Activated B cell treated with CpG ODN at 0.5 μM for 24 hours (primary cell): ENCODE measurements around the gene ZNF273. TPM values are rescaled to one million over a fixed set of nuclear protein-coding genes. Genes with fewer than 3 reads are reported as not detected.
A peak's percentile ranks its signal among the peaks of the same experiment; 100 is the strongest.

Experiments
- ATAC-seq: fragments of 200-7000 bp; cut with Tn5 transposase; one replicate; pipeline ENCODE4 v1.10.0; 2021; ENCODE audit warnings: low read depth, mild to moderate bottlenecking, moderate library complexity
- CTCF ChIA-PET: fragments of 350-600 bp; sonication (Branson Sonifier 250); formaldehyde crosslinking; loops from one replicate; lab custom pipeline; 2021; ENCODE audit warnings: antibody characterized with exemption; lab: Charles Lee
- POLR2A ChIA-PET: fragments of 350-600 bp; sonication (Branson Sonifier 250); formaldehyde crosslinking; loops from one replicate; lab custom pipeline; 2021; ENCODE audit warnings: antibody characterized with exemption; lab: Charles Lee
- DNase-seq: peaks from one replicate; pipeline ENCODE4 v3.0.0; 2022
- H3K27ac Mint-ChIP-seq: one replicate; pipeline ENCODE4 v1.8.0; 2020; ENCODE audit warnings: mixed read lengths
- H3K27me3 Mint-ChIP-seq: one replicate; pipeline ENCODE4 v1.8.0; 2021; ENCODE audit warnings: mixed read lengths
- H3K36me3 Mint-ChIP-seq: one replicate; pipeline ENCODE4 v1.8.0; 2021; ENCODE audit warnings: low read depth, mixed read lengths
- H3K4me1 Mint-ChIP-seq: one replicate; pipeline ENCODE4 v1.8.0; 2021; ENCODE audit warnings: mixed read lengths
- H3K4me3 Mint-ChIP-seq: one replicate; pipeline ENCODE4 v1.8.0; 2020; ENCODE audit warnings: mild to moderate bottlenecking, mixed read lengths
- H3K9me3 Mint-ChIP-seq: one replicate; pipeline ENCODE4 v1.8.0; 2020; ENCODE audit warnings: mixed read lengths
- intact Hi-C: fragments of 100-400 bp; cut with micrococcal nuclease; formaldehyde crosslinking; loops from one replicate; pipeline ENCODE4 v1.15.1; 2024
- total RNA-seq: library from RNA; stranded (reverse); gene quantifications from 2 replicates; pipeline ENCODE4 v1.2.3, GENCODE V29; 2022
- TF ChIP-seq, protein P1 (sequence below): fragments of 200-600 bp; IDR thresholded peaks from one replicate; pipeline ENCODE4 v1.8.0; 2022; ENCODE audit warnings: antibody characterized with exemption, mild to moderate bottlenecking

The ZNF273 gene
- total RNA-seq, 1 donor from 2014 or later = 12.3 TPM

DNA sequence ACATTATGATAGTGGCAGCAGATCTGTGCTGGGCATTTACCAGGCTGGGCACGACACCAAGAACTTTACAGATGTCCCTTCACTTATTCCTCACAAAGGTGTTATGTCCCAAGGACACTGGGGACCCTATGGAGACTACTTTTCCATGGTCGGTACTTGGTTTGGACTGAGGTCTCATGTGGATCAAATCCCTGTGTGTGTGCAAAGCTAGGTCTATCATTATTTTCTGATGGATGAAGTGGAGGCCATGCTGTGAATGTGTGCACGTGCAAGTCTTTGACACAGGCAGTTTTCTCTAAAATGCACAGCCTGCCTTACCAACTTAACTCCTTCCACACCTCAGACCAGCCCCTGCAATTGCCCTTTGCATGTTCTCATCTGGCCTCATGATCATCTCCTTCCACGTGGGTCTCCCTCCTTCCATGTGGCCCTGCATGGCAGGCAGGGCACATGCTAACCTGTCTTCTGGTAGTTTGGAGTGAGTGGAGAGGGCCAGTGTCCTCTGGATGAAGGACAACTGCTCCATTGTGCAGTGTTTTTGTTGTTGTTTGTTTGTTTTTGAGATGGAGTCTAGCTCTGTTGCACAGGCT, 16.0 kb upstream of the ZNF273 start:
- Mint-ChIP-seq H3K4me3 (no peak overlapping the region), H3K27me3 (peaks cover 58% of the 10 kb centered on the region)

DNA sequence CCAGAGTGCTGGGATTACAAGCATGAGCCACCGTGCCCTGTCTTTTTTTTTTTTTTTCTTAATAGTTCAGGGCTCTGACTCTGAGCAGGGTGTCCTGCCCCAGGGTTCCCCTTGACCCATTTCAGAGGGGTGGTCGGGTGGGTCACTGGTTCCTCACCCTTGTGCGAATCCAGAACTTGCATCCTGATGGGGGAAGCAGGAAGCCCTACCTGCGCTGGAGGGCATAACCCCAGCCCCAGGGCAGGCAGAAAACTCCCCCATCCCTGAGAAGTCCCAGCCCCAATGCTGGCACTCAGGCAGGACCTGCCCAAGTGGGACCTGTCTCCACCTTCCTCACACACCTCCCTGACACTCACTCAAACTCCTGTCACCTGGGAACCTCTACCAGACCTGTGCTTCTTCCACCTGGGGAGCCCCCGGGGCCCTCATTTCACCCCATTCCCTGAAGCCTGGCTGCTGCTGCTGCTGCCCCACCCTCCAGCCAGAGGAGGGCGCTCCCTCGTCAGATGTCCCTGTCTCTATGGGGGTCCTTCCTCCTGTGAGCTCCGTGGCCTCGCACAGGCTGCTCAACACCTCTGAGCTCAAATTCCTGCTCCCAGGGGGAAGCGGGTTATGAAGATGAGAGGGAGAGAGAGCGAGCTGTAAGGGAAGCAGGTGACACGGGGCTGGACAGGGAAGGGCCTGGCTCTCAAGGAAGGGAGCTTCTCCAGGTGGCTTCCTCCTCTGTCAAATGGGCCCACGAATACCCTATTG, 15.1 kb upstream of the ZNF273 start:
- Mint-ChIP-seq H3K4me1 (peaks cover 13% of the 10 kb centered on the region), H3K27me3 (peaks cover 52% of the 10 kb centered on the region), H3K4me3 (peak overlapping the region; percentile 86), H3K27ac (no peak overlapping the region), H3K9me3 (no peaks in the 10 kb centered on the region), H3K36me3 (peaks cover 2% of the 10 kb centered on the region)
- intact Hi-C loops = loop anchor here (1.0 to 10.0 kb wide), 2 partner anchors 15 to 253 kb away; partner anchors contain the start of gene ZNF273
- POLR2A ChIA-PET = interaction anchor here (0.6 to 1.5 kb wide), 2 partner anchors 15 to 93 kb away, joined by 4 to 5 read pairs; partner anchors contain the start of genes ZNF138 and ZNF273
- CTCF ChIA-PET = interaction anchor here (0.8 to 1.3 kb wide), 3 partner anchors 9 to 420 kb away, joined by 3 read pairs; no protein-coding TSS in a partner anchor
- ATAC-seq (peak; percentile 72), DNase-seq (peak; percentile 33)
- TF ChIP-seq, protein P1, sequence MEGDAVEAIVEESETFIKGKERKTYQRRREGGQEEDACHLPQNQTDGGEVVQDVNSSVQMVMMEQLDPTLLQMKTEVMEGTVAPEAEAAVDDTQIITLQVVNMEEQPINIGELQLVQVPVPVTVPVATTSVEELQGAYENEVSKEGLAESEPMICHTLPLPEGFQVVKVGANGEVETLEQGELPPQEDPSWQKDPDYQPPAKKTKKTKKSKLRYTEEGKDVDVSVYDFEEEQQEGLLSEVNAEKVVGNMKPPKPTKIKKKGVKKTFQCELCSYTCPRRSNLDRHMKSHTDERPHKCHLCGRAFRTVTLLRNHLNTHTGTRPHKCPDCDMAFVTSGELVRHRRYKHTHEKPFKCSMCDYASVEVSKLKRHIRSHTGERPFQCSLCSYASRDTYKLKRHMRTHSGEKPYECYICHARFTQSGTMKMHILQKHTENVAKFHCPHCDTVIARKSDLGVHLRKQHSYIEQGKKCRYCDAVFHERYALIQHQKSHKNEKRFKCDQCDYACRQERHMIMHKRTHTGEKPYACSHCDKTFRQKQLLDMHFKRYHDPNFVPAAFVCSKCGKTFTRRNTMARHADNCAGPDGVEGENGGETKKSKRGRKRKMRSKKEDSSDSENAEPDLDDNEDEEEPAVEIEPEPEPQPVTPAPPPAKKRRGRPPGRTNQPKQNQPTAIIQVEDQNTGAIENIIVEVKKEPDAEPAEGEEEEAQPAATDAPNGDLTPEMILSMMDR = no peak

More for the DNA sequence above, 16.0 kb upstream of the ZNF273 start:
- ATAC-seq (no peak), DNase-seq (no peak)
- peaks cover 2% of the 10 kb centered on the region for H3K36me3 Mint-ChIP-seq
- CTCF ChIA-PET = no interaction called here
- H3K4me1 Mint-ChIP-seq = peaks cover 19% of the 10 kb centered on the region
- H3K27ac Mint-ChIP-seq = no peak overlapping the region
- intact Hi-C loops = loop anchor here (10.0 kb wide), 1 partner anchor 252 kb away; no protein-coding TSS in a partner anchor
- TF ChIP-seq, protein P1 = no peak
- POLR2A ChIA-PET = no interaction called here
- H3K9me3 Mint-ChIP-seq = no peaks in the 10 kb centered on the region

DNA sequence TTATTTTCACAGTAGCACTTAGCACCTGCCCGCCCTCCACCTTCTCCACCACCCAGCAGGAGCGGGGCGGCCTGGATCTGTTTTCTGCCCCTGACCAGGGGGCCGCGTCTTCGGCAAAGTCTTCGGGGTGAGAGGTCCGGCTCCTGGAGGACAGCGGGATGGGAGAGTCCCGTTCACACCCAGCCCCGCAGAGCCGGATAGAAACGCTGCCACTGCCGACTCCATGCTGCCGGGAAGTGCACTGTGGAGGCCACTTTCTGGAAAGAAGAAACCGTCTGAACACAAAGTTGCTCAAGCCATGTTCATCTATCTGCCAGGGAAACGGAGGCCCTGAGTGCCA, 14.5 kb upstream of the ZNF273 start:
- no peaks in the 10 kb centered on the region for H3K9me3 Mint-ChIP-seq
- peaks cover 2% of the 10 kb centered on the region for H3K36me3 Mint-ChIP-seq
- no peak overlapping the region for H3K27ac Mint-ChIP-seq
- TF ChIP-seq, protein P1 = no peak
- peaks cover 12% of the 10 kb centered on the region for H3K4me1 Mint-ChIP-seq
- peaks cover 50% of the 10 kb centered on the region for H3K27me3 Mint-ChIP-seq
- ATAC-seq (peak; percentile 26), DNase-seq (no peak)
- intact Hi-C loops = loop anchor here (1.0 to 10.0 kb wide), 2 partner anchors 15 to 254 kb away; partner anchors contain the start of gene ZNF273
- ChIA-PET CTCF (interaction anchor here (0.8 to 1.3 kb wide), 3 partner anchors 9 to 419 kb away, joined by 3 read pairs; no protein-coding TSS in a partner anchor), POLR2A (interaction anchor here (0.6 to 1.5 kb wide), 2 partner anchors 14 to 94 kb away, joined by 4 to 5 read pairs; partner anchors contain the start of genes ZNF138 and ZNF273)
- H3K4me3 Mint-ChIP-seq = peak overlapping the region; percentile 86

DNA sequence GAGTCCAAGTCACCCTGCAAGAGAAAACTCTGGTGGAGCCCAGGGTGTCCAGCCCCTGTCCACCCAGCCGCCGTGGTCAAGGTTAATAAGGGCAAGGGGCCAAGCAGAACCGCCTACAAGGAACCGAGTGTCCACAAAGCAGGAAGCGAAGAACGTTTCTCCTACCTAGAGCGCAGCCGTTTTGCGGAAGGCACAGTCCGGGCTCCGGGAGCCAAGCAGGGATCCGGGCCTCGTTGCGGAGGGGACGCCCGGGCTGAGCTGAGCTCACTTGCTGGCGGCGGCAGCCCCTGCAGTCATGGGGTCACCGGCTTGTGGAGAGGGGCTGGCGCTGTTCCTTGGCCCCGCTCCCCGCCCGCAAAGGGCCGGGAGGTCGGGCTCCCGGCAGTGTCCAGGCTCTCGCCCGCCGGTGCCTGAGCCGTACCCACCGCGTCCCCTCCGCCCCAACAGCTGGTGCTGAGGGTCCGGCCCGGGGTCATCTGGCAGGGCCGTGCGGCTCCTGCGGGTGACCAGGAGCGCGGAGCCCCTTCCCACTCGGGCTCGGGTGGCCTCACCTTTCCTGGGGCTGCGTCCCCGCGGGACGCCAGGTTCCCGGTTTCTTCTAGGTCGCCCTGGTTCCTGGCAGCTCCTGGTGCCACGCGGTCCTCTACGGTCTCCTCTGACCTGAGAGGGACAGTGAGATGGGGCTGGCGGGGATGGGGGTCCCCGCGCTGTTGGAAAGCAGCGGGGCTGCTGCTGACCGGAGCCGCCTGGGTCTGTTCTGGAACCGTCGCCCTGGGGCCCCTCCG, 14.0 kb upstream of the ZNF273 start:
- ChIA-PET POLR2A (interaction anchor here (0.6 to 1.5 kb wide), 2 partner anchors 14 to 95 kb away, joined by 4 to 5 read pairs; partner anchors contain the start of genes ZNF138 and ZNF273), CTCF (interaction anchor here (1.3 kb wide), 1 partner anchor 419 kb away, joined by 3 read pairs; no protein-coding TSS in a partner anchor)
- Mint-ChIP-seq H3K9me3 (no peaks in the 10 kb centered on the region), H3K36me3 (peaks cover 2% of the 10 kb centered on the region), H3K4me1 (peaks cover 12% of the 10 kb centered on the region), H3K27me3 (peaks cover 48% of the 10 kb centered on the region), H3K4me3 (peak overlapping the region; percentile 86), H3K27ac (no peak overlapping the region)
- ATAC-seq (peak; percentile 66), DNase-seq (no peak)
- TF ChIP-seq, protein P1 = no peak
- intact Hi-C loops = loop anchor here (1.0 to 10.0 kb wide), 2 partner anchors 14 to 254 kb away; partner anchors contain the start of gene ZNF273
